ENCODE measurements around the gene MYH9.

Gene MYH9

DNA sequence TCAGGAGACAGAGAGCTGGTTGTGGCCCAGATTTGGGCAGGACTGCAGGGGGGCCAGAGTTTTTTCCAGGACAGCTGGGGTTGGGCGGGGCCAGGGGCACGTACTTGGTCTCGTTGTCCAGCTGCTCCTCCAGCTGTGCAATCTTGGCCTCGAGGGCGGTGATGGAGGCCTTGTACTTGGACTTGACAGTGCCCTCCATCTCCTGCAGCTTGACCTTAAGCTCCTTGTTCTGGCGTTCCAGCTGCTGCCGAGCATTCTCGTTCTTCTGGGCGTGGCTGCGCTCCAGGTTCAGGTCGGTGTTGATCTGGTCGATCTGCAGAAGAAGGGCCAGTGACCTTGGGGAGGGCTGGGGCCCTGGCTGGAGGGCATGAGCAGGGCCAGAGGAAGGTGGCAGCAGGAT lies 102.8 kb downstream of the MYH9 start:
- Histone ChIP-seq H2BK120ac (ENCODE audit: low read depth, low read length) (no peak overlapping the region), H3K36me3 (ENCODE audit: control insufficient read depth, insufficient read depth, low read length) (peaks cover 43% of the 10 kb centered on the region)

DNA sequence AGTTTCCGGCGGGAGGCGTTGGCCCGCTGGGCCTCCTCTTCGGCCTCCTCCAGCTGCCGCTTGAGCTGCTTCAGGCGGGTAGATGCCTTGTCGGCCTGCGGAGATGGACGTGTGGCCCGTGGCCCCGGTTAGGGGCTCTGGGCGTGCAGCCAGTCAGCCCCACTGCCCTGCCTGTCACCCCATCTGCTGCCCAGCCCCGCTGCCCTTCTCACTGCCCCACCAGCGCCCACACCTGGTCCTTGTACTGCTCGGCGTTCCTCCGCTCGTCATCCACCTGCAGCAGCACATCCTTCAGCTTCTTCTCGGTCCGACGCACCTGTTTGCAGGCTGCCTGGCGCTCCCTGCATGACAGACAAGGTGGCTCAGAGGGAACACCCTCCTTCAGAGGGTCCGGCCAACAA lies 103.6 kb downstream of the MYH9 start:
- Histone ChIP-seq H2AK5ac (ENCODE audit: low read length) (no peak overlapping the region), H2BK15ac (replicated peaks; ENCODE audit: low read depth) (no peak overlapping the region), H3K4me2 (ENCODE audit: low read length) (no peak overlapping the region), H3K27ac (ENCODE audit: low read depth, low read length) (no peak overlapping the region), H3K79me1 (ENCODE audit: low read length) (no peaks in the 10 kb centered on the region), H3K4ac (ENCODE audit: low read depth, low read length) (no peak overlapping the region), H3K79me2 (ENCODE audit: control insufficient read depth, insufficient read depth, low read length) (no peaks in the 10 kb centered on the region), H2BK5ac (ENCODE audit: low read length) (no peak overlapping the region), H3K4me3 (ENCODE audit: low read length) (no peak overlapping the region), H4K5ac (ENCODE audit: low read length) (no peak overlapping the region), H4K8ac (ENCODE audit: low read depth, low read length) (no peak overlapping the region), H3K27me3 (ENCODE audit: insufficient read depth, low read length, poor library complexity) (no peaks in the 10 kb centered on the region), H3K56ac (ENCODE audit: low read length) (no peak overlapping the region), H3K23ac (ENCODE audit: low read length) (no peak overlapping the region), H3K9ac (ENCODE audit: low read length) (no peak overlapping the region), H3K18ac (ENCODE audit: low read length) (no peak overlapping the region), H3K36me3 (ENCODE audit: control insufficient read depth, insufficient read depth, low read length) (peaks cover 36% of the 10 kb centered on the region), H3K4me1 (ENCODE audit: control insufficient read depth, low read depth, low read length) (no peaks in the 10 kb centered on the region), H2BK120ac (ENCODE audit: low read depth, low read length) (no peak overlapping the region)
- no CpG with 5 or more reads among the region's 24 CpGs for WGBS (ENCODE audit: extremely low coverage, insufficient coverage, low lambda C conversion rate)
- DNase-seq: no peak

More for the DNA sequence above, 102.8 kb downstream of the MYH9 start:
- H3K4me1 ChIP-seq (ENCODE audit: control insufficient read depth, low read depth, low read length): no peaks in the 10 kb centered on the region
- no peaks in the 10 kb centered on the region for H3K27me3 ChIP-seq (ENCODE audit: insufficient read depth, low read length, poor library complexity)
- H2BK15ac ChIP-seq (replicated peaks; ENCODE audit: low read depth): no peak overlapping the region
- no peak for DNase-seq
- no peak overlapping the region for H3K4me2 ChIP-seq (ENCODE audit: low read length)
- H3K9ac ChIP-seq (ENCODE audit: low read length): no peak overlapping the region
- H3K4me3 ChIP-seq (ENCODE audit: low read length): no peak overlapping the region
- H3K4ac ChIP-seq (ENCODE audit: low read depth, low read length): no peak overlapping the region
- no peak overlapping the region for H4K5ac ChIP-seq (ENCODE audit: low read length)
- no peak overlapping the region for H4K8ac ChIP-seq (ENCODE audit: low read depth, low read length)
- WGBS (ENCODE audit: extremely low coverage, insufficient coverage, low lambda C conversion rate): no CpG with 5 or more reads among the region's 12 CpGs
- H2BK5ac ChIP-seq (ENCODE audit: low read length): no peak overlapping the region
- H3K23ac ChIP-seq (ENCODE audit: low read length): no peak overlapping the region
- H3K79me2 ChIP-seq (ENCODE audit: control insufficient read depth, insufficient read depth, low read length): no peaks in the 10 kb centered on the region
- no peaks in the 10 kb centered on the region for H3K79me1 ChIP-seq (ENCODE audit: low read length)
- H3K56ac ChIP-seq (ENCODE audit: low read length): no peak overlapping the region
- no peak overlapping the region for H3K18ac ChIP-seq (ENCODE audit: low read length)
- no peak overlapping the region for H3K27ac ChIP-seq (ENCODE audit: low read depth, low read length)
- no peak overlapping the region for H2AK5ac ChIP-seq (ENCODE audit: low read length)

DNA sequence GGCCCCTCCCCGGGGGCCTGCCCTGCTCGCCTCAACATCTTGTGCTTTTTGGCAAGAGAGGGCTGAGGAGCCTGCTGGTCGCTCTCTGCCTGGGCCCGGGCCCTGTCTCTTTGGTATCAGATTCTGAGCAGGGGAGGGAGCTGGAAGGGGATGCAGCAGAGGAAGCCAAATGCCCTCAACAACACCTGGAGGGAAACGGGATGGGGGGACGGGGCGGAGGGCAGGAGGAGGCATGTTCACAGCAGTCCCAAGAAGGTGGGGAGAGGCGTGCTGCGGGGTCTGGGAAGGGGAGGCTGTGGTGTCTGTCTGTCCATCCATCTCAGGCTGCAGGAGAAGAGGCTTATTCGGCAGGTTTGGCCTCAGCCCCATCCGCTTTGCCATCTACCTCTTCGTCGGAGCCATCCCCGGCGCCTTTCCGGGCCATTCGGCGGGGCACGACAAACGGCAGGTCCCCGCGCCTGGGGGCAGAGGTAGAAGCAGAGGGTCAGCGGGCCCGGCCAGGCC lies 105.4 kb downstream of the MYH9 start:
- no peaks in the 10 kb centered on the region for H3K27me3 ChIP-seq (ENCODE audit: insufficient read depth, low read length, poor library complexity)
- no peaks in the 10 kb centered on the region for H3K4me1 ChIP-seq (ENCODE audit: control insufficient read depth, low read depth, low read length)
- H3K79me1 ChIP-seq (ENCODE audit: low read length): no peaks in the 10 kb centered on the region
- H3K27ac ChIP-seq (ENCODE audit: low read depth, low read length): no peak overlapping the region
- no peaks in the 10 kb centered on the region for H3K79me2 ChIP-seq (ENCODE audit: control insufficient read depth, insufficient read depth, low read length)
- WGBS (ENCODE audit: extremely low coverage, insufficient coverage, low lambda C conversion rate): no CpG with 5 or more reads among the region's 24 CpGs
- H3K4me2 ChIP-seq (ENCODE audit: low read length): no peak overlapping the region
- H2BK15ac ChIP-seq (replicated peaks; ENCODE audit: low read depth): no peak overlapping the region
- H4K8ac ChIP-seq (ENCODE audit: low read depth, low read length): no peak overlapping the region
- H2BK120ac ChIP-seq (ENCODE audit: low read depth, low read length): no peak overlapping the region
- no peak overlapping the region for H2BK5ac ChIP-seq (ENCODE audit: low read length)
- no peak overlapping the region for H3K56ac ChIP-seq (ENCODE audit: low read length)
- no peak overlapping the region for H3K9ac ChIP-seq (ENCODE audit: low read length)
- H3K23ac ChIP-seq (ENCODE audit: low read length): no peak overlapping the region
- no peak overlapping the region for H4K5ac ChIP-seq (ENCODE audit: low read length)
- no peak overlapping the region for H3K18ac ChIP-seq (ENCODE audit: low read length)
- H3K4ac ChIP-seq (ENCODE audit: low read depth, low read length): no peak overlapping the region
- DNase-seq: no peak
- H2AK5ac ChIP-seq (ENCODE audit: low read length): no peak overlapping the region
- H3K36me3 ChIP-seq (ENCODE audit: control insufficient read depth, insufficient read depth, low read length): peaks cover 26% of the 10 kb centered on the region
- H3K4me3 ChIP-seq (ENCODE audit: low read length): no peak overlapping the region

DNA sequence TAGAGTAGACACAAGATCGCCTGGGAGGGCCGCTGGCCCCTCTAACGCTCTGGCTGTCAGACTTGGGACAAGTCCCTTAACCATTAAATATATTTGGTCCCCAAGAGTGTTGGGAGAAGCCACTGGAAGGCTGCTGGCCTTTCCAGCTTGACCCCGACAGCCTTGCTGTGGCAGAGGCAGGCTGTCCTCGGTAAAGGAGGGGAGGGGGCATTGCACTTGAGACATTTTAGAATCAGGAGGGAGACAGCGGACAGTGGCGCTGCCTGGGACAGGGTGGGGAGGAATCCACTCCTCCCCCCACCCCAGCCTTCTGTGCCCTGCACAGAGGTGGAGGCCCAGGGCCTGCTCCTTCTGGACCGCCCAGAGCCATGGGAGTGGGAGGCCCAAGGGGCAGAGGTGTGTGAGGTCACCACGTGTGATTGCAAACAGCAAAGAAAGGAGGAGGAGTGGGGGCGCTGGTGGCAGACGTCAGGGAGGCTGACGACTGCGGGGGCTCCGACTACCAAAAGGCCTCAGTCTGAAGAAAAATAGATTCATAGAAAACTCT lies 105.9 kb downstream of the MYH9 start:
- Histone ChIP-seq H3K27ac (ENCODE audit: low read depth, low read length) (no peak overlapping the region), H3K79me2 (ENCODE audit: control insufficient read depth, insufficient read depth, low read length) (no peaks in the 10 kb centered on the region), H3K4me2 (ENCODE audit: low read length) (no peak overlapping the region), H3K79me1 (ENCODE audit: low read length) (no peaks in the 10 kb centered on the region), H3K23ac (ENCODE audit: low read length) (no peak overlapping the region), H3K18ac (ENCODE audit: low read length) (no peak overlapping the region), H3K4me1 (ENCODE audit: control insufficient read depth, low read depth, low read length) (no peaks in the 10 kb centered on the region), H2BK15ac (replicated peaks; ENCODE audit: low read depth) (no peak overlapping the region), H2BK5ac (ENCODE audit: low read length) (no peak overlapping the region), H4K5ac (ENCODE audit: low read length) (no peak overlapping the region), H3K4me3 (ENCODE audit: low read length) (no peak overlapping the region), H3K56ac (ENCODE audit: low read length) (no peak overlapping the region), H4K8ac (ENCODE audit: low read depth, low read length) (no peak overlapping the region), H3K36me3 (ENCODE audit: control insufficient read depth, insufficient read depth, low read length) (peaks cover 26% of the 10 kb centered on the region), H2BK120ac (ENCODE audit: low read depth, low read length) (no peak overlapping the region), H3K27me3 (ENCODE audit: insufficient read depth, low read length, poor library complexity) (no peaks in the 10 kb centered on the region), H3K9ac (ENCODE audit: low read length) (no peak overlapping the region), H3K4ac (ENCODE audit: low read depth, low read length) (no peak overlapping the region), H2AK5ac (ENCODE audit: low read length) (no peak overlapping the region)
- no peak for DNase-seq
- no CpG with 5 or more reads among the region's 14 CpGs for WGBS (ENCODE audit: extremely low coverage, insufficient coverage, low lambda C conversion rate)

DNA sequence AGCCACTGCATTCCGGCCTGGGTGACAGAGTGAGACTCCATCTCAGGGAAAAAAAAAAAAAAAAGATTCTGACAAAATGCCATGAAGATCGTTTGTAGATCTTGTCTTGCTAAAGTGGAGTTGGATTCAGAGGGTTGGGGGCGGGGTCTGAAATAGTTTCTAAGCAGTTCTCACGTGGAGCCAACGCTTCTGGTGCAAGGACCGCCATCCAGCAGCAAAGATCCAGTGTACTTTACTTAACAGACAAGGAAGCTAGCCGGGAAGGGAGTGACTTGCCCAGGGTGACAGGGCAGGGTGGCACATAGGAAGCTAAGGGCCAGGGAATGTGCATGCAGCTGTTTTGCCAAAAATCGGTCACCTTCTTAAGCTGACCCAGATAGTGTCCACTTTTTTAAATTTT lies 107.4 kb downstream of the MYH9 start:
- H3K9ac ChIP-seq (ENCODE audit: low read length): no peak overlapping the region
- H2BK120ac ChIP-seq (ENCODE audit: low read depth, low read length): no peak overlapping the region
- no peak overlapping the region for H4K8ac ChIP-seq (ENCODE audit: low read depth, low read length)
- H2BK5ac ChIP-seq (ENCODE audit: low read length): no peak overlapping the region
- no peak overlapping the region for H2AK5ac ChIP-seq (ENCODE audit: low read length)
- no peak overlapping the region for H3K27ac ChIP-seq (ENCODE audit: low read depth, low read length)
- H3K18ac ChIP-seq (ENCODE audit: low read length): no peak overlapping the region
- no peak overlapping the region for H3K4me3 ChIP-seq (ENCODE audit: low read length)
- no peaks in the 10 kb centered on the region for H3K4me1 ChIP-seq (ENCODE audit: control insufficient read depth, low read depth, low read length)
- no peaks in the 10 kb centered on the region for H3K27me3 ChIP-seq (ENCODE audit: insufficient read depth, low read length, poor library complexity)
- no peak for DNase-seq
- no peak overlapping the region for H3K56ac ChIP-seq (ENCODE audit: low read length)
- no peak overlapping the region for H4K5ac ChIP-seq (ENCODE audit: low read length)
- H2BK15ac ChIP-seq (replicated peaks; ENCODE audit: low read depth): no peak overlapping the region
- no peaks in the 10 kb centered on the region for H3K79me1 ChIP-seq (ENCODE audit: low read length)
- H3K4ac ChIP-seq (ENCODE audit: low read depth, low read length): no peak overlapping the region
- no peak overlapping the region for H3K23ac ChIP-seq (ENCODE audit: low read length)
- no CpG with 5 or more reads among the region's 8 CpGs for WGBS (ENCODE audit: extremely low coverage, insufficient coverage, low lambda C conversion rate)
- peaks cover 17% of the 10 kb centered on the region for H3K36me3 ChIP-seq (ENCODE audit: control insufficient read depth, insufficient read depth, low read length)
- no peak overlapping the region for H3K4me2 ChIP-seq (ENCODE audit: low read length)
- no peaks in the 10 kb centered on the region for H3K79me2 ChIP-seq (ENCODE audit: control insufficient read depth, insufficient read depth, low read length)

DNA sequence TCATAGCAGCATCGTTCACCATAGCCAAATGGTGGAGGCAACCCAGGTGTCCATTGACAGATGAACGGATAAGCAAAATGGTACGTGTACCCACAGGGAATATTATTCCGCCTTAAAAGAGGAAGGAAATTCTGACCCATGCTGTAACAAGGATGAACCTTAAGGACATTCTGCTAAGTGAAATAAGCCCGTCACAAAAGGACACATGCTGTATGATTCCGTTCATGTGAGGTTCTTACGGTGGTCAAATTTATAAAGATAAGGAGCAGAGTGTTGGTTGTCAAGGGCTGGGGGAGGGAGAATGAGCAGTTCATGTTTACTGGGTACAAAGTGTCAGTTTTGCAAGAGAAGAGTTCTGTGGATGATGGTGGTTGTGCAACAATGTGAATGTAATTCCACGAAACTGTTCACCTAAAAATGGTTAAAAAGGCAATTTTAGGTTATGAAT lies 108.5 kb downstream of the MYH9 start:
- peaks cover 12% of the 10 kb centered on the region for H3K36me3 ChIP-seq (ENCODE audit: control insufficient read depth, insufficient read depth, low read length)
- H2BK120ac ChIP-seq (ENCODE audit: low read depth, low read length): no peak overlapping the region
- H3K27me3 ChIP-seq (ENCODE audit: insufficient read depth, low read length, poor library complexity): no peaks in the 10 kb centered on the region
- H3K56ac ChIP-seq (ENCODE audit: low read length): no peak overlapping the region
- H3K79me1 ChIP-seq (ENCODE audit: low read length): no peaks in the 10 kb centered on the region
- H3K4me2 ChIP-seq (ENCODE audit: low read length): no peak overlapping the region
- WGBS (ENCODE audit: extremely low coverage, insufficient coverage, low lambda C conversion rate): no CpG with 5 or more reads among the region's 8 CpGs
- H3K4me3 ChIP-seq (ENCODE audit: low read length): no peak overlapping the region
- H3K4me1 ChIP-seq (ENCODE audit: control insufficient read depth, low read depth, low read length): no peaks in the 10 kb centered on the region
- H2AK5ac ChIP-seq (ENCODE audit: low read length): no peak overlapping the region
- H2BK5ac ChIP-seq (ENCODE audit: low read length): no peak overlapping the region
- no peak overlapping the region for H3K4ac ChIP-seq (ENCODE audit: low read depth, low read length)
- no peak overlapping the region for H4K8ac ChIP-seq (ENCODE audit: low read depth, low read length)
- H3K18ac ChIP-seq (ENCODE audit: low read length): no peak overlapping the region
- H3K79me2 ChIP-seq (ENCODE audit: control insufficient read depth, insufficient read depth, low read length): no peaks in the 10 kb centered on the region
- H4K5ac ChIP-seq (ENCODE audit: low read length): no peak overlapping the region
- H3K23ac ChIP-seq (ENCODE audit: low read length): no peak overlapping the region
- no peak overlapping the region for H3K9ac ChIP-seq (ENCODE audit: low read length)
- no peak overlapping the region for H2BK15ac ChIP-seq (replicated peaks; ENCODE audit: low read depth)
- no peak for DNase-seq
- H3K27ac ChIP-seq (ENCODE audit: low read depth, low read length): no peak overlapping the region
